GM12891 (cell line): ENCODE data around the gene SLC44A4.

Experiments
- POLR2A ChIP-seq: IDR thresholded peaks from 2 replicates; pipeline ENCODE4 v1.6.1; 2011; ENCODE audit warnings: low read depth, low read length, control low read depth
- POLR2AphosphoS5 ChIP-seq: IDR thresholded peaks from 2 replicates; pipeline ENCODE4 v1.6.1; 2011; ENCODE audit warnings: low read depth, low read length, control low read depth
- SPI1 ChIP-seq: IDR thresholded peaks from 2 replicates; pipeline ENCODE4 v1.6.1; 2011; ENCODE audit warnings: low read depth, low read length, control low read depth
- TAF1 ChIP-seq: IDR thresholded peaks from 2 replicates; pipeline ENCODE4 v1.6.1; 2011; ENCODE audit warnings: low read depth, low read length, control low read depth

GRCh38 chr6:31901415-31901952, 22.7 kb upstream of the SLC44A4 start:
- TF ChIP-seq TAF1: no peak
- no peak for TF ChIP-seq POLR2A
- no peak; the same call in 1 of the 2 replicates for TF ChIP-seq POLR2AphosphoS5
- TF ChIP-seq SPI1: no peak
